HG02840 (cell line): Measurements from ENCODE around the gene COQ8A.
"Not testable (repeated sequence)": the region's sequence is repeated elsewhere in the genome, so short reads cannot be mapped to it uniquely, and the experiment has no call there.

Experiments
- ATAC-seq: cut with Tn5 transposase; IDR thresholded peaks from one replicate; pipeline ENCODE4 v1.9.1; 2021; ENCODE audit warnings: mild to moderate bottlenecking, moderate library complexity, moderate number of reproducible peaks; ENCODE audit not compliant: unreplicated experiment, low FRiP score

The COQ8A gene

GRCh38 chr1:226920446-226920894 lies 19.6 kb upstream of the COQ8A start:
- ATAC-seq: no peak

- no peak for ATAC-seq
These were observed 18.6 kb upstream of the COQ8A start for GRCh38 chr1:226921504-226921903.

DNA sequence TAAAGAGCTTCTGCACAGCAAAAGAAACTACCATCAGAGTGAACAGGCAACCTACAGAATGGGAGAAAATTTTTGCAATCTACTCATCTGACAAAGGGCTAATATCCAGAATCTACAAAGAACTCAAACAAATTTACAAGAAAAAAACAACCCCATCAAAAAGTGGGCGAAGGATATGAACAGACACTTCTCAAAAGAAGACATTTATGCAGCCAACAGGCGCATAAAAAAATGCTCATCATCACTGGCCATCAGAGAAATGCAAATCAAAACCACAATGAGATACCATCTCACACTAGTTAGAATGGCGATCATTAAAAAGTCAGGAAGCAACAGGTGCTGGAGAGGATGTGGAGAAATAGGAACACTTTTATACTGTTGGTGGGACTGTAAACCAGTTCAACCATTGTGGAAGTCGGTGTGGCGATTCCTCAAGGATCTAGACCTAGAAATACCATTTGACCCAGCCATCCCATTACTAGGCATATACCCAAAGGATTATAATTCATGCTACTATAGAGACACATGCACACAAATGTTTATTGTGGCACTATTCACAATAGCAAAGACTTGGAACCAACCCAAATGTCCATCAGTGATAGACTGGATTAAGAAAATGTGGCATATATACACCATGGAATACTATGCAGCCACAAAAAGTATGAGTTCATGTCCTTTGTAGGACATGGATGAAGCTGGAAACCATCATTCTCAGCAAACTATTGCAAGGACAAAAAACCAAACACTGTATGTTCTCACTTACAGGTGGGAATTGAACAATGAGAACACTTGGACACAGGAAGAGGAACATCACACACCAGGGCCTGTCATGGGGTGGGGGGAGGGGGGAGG lies 10.6 kb upstream of the COQ8A start:
- ATAC-seq: not testable (repeated sequence)

GRCh38 chr1:226934483-226935237 lies 5.4 kb upstream of the COQ8A start:
- ATAC-seq: no peak

DNA sequence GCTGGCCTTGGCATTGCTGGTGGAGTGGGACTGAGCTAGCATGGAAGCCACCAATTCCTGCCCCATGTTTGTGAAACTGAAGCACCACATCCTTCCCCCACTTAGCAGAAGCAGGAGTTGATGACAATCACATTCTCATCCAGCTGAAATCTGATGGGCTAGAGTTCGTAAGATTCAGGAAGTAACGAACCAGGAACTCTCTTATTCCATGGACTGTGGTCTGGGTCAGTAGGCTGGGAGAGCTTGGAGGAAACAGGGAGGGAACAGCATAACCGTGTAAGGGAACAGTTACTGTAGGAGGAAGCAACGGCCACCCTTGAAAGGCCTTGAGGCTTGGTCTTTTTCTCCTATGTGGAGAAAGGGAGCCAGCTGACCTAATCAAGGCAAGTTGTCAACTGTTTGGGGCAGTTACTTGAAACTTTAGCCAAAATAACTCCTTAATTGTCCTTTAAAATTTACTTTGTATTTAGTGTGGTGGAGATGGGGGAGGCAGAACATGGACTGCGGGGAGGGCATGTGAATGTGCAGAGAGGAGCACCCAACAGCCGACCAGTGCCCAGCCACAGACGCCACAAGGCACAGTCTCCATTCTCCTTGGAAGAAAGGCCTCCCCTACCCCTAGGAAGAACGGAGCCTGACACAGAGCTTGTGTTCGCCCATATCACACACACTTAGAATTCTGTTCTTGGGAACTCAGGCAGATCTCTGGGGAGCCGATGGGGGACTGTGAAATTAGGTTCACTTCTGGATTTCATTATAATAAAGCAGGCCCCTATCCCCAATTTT lies 2.0 kb upstream of the COQ8A start:
- no peak for ATAC-seq

DNA sequence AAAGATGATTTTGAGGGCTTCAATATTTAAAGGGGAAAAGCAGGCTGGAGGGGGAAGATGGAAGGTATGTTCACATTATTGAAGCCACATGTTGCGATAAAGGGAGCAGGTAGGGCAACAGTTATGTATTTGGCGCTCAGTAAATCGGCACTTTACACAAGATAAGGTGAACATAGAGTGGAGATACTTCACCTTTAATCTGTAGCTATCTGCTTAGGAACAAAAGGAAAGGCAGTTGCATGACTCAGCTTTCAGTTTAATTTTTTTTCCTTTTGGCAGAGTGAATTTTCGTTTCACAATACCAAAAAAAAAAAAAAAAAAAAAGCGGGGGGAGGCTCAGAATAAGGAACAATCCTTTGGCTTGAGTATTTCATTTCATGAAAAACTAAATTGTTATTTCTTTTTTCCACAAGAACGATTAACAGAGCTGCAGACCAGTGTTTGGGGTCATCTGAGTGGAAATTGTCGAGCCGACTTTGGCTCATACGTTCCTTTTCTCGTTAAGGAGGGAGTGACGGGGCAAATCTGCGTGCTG lies 1.1 kb upstream of the COQ8A start:
- no peak for ATAC-seq

- ATAC-seq: peak; percentile 33
These were observed 561 bp upstream of the COQ8A start for GRCh38 chr1:226939438-226940028.

DNA sequence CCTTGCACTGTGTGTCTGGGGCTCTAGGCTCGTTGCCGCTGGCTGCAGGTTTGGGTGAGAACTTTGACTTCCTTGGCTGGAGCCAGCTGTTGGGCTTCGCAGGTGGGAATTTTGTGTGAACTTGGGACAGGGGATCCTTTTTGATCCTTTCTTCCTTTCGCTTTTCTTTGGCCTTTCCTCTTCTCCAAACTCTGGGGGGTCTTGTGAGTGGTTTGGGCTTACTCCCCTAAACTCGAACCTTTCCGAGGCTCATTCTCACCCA lies 643 bp downstream of the COQ8A start:
- ATAC-seq: no peak

DNA sequence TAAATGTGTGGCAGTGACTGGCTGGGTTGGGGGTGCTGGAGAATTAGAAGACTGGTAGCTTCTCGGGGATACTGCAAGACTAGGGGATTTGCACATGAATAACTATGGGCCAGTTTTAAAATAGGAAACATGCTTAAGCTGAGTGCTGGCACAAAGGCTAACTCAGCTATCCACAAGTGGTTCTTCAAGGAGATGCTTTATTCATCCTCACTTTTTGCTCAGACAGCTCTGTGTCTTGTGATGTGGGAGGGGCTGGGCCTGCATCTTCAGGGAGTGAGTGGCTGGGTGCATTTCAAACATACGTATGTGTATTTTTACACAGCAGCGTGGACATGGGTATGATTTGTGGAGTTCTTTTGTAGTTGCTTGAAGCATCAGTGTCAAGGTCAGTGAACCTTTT lies 2.3 kb downstream of the COQ8A start:
- no peak for ATAC-seq

- ATAC-seq: no peak
These were observed 3.1 kb downstream of the COQ8A start for GRCh38 chr1:226943156-226943555.

DNA sequence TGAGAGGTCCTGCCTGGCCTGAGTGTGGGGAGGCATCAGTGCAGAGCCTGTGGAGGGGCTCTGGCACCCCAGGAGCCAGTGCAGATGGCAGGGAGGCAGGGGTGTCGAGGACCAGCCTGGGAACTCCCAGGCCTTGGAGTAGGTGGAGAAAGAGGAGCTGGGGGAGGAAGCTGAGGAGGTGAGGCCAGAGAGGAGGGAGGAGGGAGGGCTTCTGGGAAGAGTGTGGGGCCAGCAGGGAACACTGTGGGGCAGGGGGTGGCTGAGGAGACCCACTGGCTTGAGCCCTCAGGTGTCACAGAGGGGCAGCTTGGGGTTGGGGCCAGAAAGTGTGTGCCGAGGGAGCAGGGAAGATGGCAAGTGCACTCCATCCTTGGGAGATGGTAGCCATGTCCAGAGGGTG lies 3.8 kb downstream of the COQ8A start:
- ATAC-seq: no peak

DNA sequence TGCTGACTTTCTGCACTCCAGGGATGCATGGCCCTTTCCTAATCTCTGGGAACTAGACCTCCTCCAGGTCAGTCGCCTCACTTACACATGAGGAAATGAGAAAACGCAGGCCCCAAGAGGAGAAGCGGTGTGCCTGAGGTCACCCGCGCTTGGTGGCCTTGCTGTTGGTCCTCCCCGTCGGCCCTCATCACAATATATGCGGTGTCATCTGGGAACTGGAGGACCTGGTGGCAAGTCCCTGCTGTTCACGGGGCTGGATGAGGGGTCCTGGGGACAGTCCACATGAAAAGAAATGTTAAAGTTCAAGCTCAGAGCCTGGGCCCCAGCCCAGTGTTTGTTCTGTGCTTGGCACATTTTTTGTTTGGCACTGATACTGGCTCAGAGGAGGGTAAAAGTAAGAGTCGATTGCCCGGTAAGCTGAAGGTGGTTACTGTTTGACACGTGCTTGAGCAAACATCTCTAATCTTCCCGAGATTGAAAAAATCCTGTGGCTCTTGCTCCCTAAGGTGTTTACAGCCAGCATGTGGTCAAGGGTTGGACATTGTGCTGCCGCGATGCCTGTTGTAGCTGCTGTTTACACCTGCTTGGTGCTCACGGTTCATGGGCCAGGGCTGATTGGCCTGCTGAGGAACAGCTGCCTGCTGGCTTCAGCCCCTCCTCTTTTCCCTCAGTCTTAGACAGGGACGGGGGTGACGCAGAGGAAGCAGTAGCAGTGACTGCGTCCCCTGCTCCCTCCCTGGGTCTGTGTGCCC lies 5.2 kb downstream of the COQ8A start:
- ATAC-seq: no peak

- ATAC-seq: no peak
These were observed 5.8 kb downstream of the COQ8A start for GRCh38 chr1:226945858-226946245.

- ATAC-seq: no peak
These were observed 6.2 kb downstream of the COQ8A start for GRCh38 chr1:226946285-226946684.

DNA sequence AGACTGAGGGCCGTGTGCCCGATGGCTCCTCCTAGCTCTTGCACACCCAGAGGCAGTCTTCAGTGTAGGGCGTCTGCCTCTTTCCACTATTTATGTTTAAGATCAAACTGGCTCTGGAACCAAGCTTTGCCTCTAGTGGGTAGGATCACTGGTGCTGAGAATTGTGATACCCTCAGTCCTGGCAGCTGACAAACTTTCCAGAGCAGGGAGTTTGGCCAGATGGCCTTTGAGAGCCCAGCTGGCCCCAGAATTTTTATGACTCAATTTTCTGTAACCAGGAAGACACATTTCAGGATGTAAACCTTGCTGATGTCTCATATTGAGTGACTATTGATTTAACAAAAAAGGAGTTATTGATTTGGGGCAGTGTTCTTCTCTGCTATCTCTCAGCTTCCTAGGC lies 6.7 kb downstream of the COQ8A start:
- ATAC-seq: no peak

- ATAC-seq: no peak
These were observed 8.0 kb downstream of the COQ8A start for GRCh38 chr1:226948051-226948450.

DNA sequence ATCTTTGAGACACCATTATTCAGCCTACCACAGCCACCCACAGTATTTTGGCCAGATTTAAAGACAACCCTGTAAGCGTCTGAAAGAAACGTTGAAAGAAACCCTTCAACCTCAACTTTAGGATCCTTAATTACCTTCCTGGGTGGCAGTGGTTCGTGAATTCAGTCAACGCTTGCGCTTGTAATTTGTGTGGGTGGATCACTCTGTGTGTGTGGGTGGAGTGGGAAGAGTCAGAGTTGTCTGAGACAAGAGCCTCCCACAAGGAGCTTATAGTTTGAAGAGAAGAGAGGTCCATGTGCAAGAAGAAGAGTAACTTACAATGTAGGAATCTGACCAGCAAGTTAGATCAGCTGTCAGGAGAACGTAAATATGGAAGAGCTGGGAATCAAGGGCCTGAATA lies 8.4 kb downstream of the COQ8A start:
- ATAC-seq: no peak

- ATAC-seq: no peak
These were observed 8.9 kb downstream of the COQ8A start for GRCh38 chr1:226948996-226949395.

GRCh38 chr1:226949401-226949800 lies 9.3 kb downstream of the COQ8A start:
- ATAC-seq: no peak

DNA sequence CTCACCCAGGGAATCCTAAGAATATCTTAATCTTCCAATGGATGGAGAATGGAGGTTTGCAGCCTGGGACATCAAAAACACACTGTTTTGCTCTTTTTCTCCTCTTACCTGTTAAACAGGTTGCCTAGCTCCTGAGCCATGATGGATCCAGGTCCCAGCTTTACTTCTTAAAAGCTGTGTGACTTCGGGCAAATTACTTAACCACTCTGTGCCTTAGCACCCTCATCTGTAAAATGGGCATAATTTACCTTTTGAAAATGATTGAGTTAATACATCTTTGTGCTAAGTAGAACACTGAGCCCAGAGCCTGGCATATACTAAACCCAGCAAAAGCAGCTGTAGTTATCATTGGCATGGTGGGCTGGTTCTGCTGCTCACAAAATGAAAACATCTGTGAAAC lies 10.2 kb downstream of the COQ8A start:
- no peak for ATAC-seq
